ENCODE results near the gene MPPED2.

DNA sequence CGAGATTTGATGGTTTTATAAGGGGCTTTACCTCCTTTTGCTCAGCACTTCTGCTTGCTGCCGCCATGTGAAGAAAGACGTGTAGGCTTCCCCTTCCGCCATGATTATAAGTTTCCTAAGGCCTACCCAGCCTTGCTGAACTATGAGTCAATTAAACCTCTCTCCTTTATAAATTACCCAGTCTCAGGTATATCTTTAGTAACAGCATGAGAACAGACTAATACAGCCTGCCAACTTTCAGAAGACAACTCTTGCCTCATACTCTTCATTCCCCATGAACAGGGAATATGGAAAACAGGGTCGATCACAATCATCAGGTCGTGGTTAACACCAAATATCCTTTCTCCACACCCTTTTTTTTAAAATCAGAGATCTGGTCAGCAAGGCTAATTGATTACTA, 83.0 kb downstream of the MPPED2 start:
- TF ChIP-seq, protein P1, sequence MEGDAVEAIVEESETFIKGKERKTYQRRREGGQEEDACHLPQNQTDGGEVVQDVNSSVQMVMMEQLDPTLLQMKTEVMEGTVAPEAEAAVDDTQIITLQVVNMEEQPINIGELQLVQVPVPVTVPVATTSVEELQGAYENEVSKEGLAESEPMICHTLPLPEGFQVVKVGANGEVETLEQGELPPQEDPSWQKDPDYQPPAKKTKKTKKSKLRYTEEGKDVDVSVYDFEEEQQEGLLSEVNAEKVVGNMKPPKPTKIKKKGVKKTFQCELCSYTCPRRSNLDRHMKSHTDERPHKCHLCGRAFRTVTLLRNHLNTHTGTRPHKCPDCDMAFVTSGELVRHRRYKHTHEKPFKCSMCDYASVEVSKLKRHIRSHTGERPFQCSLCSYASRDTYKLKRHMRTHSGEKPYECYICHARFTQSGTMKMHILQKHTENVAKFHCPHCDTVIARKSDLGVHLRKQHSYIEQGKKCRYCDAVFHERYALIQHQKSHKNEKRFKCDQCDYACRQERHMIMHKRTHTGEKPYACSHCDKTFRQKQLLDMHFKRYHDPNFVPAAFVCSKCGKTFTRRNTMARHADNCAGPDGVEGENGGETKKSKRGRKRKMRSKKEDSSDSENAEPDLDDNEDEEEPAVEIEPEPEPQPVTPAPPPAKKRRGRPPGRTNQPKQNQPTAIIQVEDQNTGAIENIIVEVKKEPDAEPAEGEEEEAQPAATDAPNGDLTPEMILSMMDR (conservative IDR thresholded peaks at IDR 0.05) = no peak
- TF ChIP-seq ZFX (IDR thresholded peaks at IDR 0.05) = no peak
